NB4 (cell line): ENCODE data around the gene JCAD.
A peak's percentile ranks its signal among the peaks of the same experiment; 100 is the strongest.
"Not testable (repeated sequence)": the region's sequence is repeated elsewhere in the genome, so short reads cannot be mapped to it uniquely, and the experiment has no call there.

Source experiments
- DNase-seq: peaks from one replicate; pipeline ENCODE4 v3.0.0; 2010; ENCODE audit warnings: low read depth
- H3K4me3 ChIP-seq: one replicate; pipeline ENCODE4 v1.5.1; 2011; ENCODE audit warnings: mild to moderate bottlenecking, low read depth, low read length, moderate library complexity
- MYC ChIP-seq: IDR thresholded peaks from 2 replicates; pipeline ENCODE4 v1.6.1; 2011; ENCODE audit warnings: low read depth, low read length
- POLR2A ChIP-seq: IDR thresholded peaks from 2 replicates; pipeline ENCODE4 v1.6.1; 2011; ENCODE audit warnings: mild to moderate bottlenecking; ENCODE audit not compliant: insufficient read length; ENCODE audit errors: extremely low read depth
- TF ChIP-seq, protein P1 (sequence below): IDR thresholded peaks from one replicate; pipeline ENCODE4 v1.5.1; 2012; ENCODE audit warnings: low read depth, low read length
- TF ChIP-seq, protein P2 (sequence below): IDR thresholded peaks from 2 replicates; pipeline ENCODE4 v1.6.1; 2011; ENCODE audit warnings: low read depth, low read length

The JCAD gene

DNA sequence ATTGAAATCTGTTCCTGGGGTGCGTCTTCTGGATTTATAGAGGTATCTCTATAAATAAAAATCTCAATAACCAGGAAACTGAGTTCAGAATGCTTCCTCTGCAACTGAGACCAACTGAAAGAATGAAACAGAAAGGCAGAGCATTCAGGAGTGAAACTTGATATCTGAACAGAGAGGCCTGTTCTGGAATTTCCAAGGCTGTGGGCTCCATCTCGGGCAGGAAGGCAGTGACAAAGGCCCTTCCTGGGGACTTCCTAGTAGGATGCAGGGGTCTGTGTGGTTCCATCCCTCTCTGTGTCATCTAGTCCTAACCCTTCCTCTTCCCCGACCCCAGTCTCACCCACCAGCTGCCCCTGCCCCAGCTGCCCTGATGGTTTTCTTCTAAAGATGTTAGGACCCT is 52.0 kb downstream of the JCAD start:
- no peak overlapping the region for H3K4me3 ChIP-seq
- DNase-seq: no peak
- TF ChIP-seq, protein P1, sequence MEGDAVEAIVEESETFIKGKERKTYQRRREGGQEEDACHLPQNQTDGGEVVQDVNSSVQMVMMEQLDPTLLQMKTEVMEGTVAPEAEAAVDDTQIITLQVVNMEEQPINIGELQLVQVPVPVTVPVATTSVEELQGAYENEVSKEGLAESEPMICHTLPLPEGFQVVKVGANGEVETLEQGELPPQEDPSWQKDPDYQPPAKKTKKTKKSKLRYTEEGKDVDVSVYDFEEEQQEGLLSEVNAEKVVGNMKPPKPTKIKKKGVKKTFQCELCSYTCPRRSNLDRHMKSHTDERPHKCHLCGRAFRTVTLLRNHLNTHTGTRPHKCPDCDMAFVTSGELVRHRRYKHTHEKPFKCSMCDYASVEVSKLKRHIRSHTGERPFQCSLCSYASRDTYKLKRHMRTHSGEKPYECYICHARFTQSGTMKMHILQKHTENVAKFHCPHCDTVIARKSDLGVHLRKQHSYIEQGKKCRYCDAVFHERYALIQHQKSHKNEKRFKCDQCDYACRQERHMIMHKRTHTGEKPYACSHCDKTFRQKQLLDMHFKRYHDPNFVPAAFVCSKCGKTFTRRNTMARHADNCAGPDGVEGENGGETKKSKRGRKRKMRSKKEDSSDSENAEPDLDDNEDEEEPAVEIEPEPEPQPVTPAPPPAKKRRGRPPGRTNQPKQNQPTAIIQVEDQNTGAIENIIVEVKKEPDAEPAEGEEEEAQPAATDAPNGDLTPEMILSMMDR: no peak
- TF ChIP-seq MYC (no peak), POLR2A (no peak)
- TF ChIP-seq, protein P2, sequence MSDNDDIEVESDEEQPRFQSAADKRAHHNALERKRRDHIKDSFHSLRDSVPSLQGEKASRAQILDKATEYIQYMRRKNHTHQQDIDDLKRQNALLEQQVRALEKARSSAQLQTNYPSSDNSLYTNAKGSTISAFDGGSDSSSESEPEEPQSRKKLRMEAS: no peak

DNA sequence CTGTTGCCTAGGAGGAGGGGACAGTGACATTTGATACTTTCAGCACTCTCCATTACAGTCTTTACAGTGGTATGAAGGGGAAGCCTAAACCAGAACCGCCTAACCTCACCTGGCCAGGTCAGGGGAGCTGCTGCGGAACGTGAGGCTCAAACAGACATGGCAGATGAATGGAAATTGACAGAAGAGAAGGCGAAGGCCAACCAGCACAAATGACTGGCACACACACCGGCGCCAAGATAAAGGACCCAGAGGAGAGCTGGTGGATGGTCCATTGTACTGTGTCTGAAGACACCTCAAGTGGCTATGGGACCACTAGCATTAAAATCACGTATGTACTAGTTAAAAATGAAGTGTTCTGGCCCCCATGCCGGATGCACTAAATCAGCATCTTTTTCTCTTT is 53.0 kb downstream of the JCAD start:
- TF ChIP-seq, protein P2: no peak
- no peak for TF ChIP-seq POLR2A
- no peak for DNase-seq
- H3K4me3 ChIP-seq: no peak overlapping the region

DNA sequence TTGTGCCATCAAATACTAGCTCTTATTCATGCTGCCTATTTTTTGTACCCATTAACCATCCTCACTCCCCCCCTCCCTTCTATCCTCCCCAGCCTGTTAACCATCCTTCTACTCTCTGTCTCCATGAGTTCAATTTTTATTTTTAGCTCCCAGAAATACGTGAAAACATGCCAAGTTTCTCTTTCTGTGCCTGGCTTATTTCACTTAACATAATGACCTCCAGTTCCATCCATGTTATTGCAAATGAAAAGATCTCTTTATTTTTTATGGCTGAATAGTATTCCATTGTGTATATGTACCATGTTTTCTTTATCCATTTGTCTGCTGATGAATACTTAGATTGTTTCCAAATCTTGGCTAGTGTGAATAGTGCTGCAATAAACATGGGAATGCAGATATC is 54.3 kb downstream of the JCAD start:
- DNase-seq: not testable (repeated sequence)

DNA sequence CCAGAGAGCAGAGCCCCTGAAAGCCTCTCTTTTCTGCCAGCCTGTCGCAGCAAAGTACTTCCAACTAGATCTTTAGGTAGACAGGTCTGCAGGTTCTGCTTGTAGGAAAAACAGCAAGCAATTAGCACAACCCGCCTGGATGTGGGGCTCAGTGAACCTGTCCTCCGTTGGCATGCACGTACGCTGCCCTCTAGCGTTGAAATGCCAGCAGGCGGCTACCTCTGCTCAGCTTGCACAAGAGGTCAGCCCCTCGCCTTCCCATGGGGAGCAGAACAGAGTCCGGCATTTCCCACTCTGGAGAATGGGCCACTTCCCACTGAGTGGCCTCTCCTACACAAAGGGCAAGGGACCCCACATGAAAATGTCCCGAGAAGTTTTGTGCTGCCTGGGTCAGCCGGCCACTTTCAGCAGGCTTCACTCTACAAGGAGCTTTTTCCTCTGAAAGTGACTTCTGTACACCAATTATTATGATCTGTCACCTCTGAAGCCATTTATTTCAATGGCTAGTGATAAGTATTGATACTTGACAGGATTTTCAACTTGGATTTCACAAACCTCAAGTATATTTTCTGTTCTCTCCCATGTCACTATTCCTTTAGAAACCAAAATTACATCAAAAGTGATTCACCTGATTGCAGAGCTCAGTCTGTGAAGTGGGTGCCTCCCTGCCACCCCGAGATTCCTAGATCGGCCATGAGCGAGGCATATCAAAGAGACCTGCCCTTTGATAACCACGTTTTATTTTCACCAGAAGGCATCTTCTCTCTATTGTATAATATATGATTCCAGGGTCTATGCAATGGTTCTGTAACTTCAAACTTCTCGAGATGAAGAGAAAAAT is 56.7 kb downstream of the JCAD start:
- TF ChIP-seq, protein P2: no peak
- TF ChIP-seq POLR2A: no peak
- TF ChIP-seq, protein P1: peak; percentile 77
- no peak for TF ChIP-seq MYC
- no peak overlapping the region for H3K4me3 ChIP-seq
- DNase-seq: peak; percentile 75

More for the DNA sequence above, 54.3 kb downstream of the JCAD start:
- H3K4me3 ChIP-seq: not testable (repeated sequence)

DNA sequence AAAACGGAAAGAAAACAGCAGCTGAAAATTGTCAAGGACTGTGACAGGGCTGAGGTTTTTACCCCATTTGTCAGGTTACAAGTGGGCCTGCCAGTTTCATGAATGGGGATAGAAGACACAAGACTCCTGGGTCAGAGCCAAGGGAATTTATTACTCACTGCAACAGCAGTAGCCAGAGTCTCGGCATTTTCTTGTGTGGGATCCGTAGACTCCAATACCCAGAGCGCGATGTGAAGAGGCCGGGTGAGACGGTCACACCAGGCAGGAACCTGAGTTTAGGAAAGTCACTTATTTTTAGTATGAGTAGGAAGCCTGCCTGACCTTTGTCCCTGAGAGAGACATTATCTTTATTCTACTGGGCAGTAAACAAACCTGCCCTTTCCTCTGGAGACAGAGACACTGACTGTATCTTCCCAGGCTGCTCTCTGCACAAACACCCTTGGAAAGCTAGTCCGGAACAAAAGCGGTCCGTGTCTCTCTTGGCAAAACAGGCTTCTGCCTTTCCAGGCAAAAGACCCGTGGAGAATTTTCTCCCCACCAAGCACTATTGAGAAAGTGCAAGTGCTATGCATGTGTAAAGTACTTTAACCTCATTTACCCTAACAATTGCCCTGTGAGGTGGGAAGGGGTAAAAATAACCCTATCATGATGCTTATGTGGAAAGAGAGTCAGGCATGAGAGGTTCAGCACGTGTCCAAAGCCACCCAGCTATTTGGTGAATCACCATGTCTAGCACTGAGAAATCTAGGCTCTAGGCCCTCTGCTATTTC is 58.4 kb downstream of the JCAD start:
- TF ChIP-seq, protein P2: no peak
- TF ChIP-seq MYC (no peak), POLR2A (no peak)
- TF ChIP-seq, protein P1: no peak
- no peak for DNase-seq
- H3K4me3 ChIP-seq: no peak overlapping the region

DNA sequence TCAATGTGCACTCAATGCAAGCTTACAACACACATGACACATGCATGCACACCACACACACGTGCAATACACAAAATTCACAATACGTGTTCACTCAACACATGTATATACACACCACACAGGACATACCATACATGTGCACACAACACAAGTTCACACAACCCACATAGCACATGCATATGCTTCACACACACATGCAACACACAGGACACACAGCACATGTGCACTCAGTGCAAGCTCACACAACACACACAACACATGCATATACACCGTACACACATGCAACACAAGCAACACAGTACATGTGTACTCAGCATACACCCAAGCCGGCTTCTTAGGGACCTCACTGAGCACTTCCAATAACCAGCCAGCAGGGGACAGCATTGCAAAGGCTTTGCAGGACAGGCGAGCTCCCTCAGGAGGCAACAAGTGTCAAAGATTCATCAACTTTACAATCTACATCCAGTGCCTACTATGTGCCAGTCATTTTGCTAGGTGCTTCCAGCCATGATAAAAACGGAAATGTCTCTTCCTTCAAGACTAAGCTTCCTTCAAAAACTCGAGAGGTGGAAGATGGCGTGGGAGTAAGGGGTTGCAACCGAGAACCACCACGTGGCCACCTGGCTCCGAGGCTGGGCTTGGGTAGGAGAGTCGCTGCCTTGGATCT is 61.1 kb downstream of the JCAD start:
- no peak overlapping the region for H3K4me3 ChIP-seq
- peak; percentile 76 for DNase-seq
- TF ChIP-seq, protein P1: peak; percentile 94
- TF ChIP-seq, protein P2: peak; percentile 41; the same call in 1 of the 2 replicates
- TF ChIP-seq MYC (no peak), POLR2A (no peak)
